Prostate gland (tissue), 2 donors: Measurements from ENCODE around the gene CPZ.

Experiments
- POLR2A ChIP-seq: fragments of 450-650 bp; IDR thresholded peaks from one replicate; pipeline ENCODE4 v1.6.1; 2016; ENCODE audit warnings: antibody characterized with exemption, mild to moderate bottlenecking
- TF ChIP-seq, protein P1 (sequence below), 4 experiments: fragments of 200-600 bp in 2 of 4; fragments of 450-650 bp in 2 of 4; sonication (generic) in 2 of 4; IDR thresholded peaks; 1 replicate in 3 of 4; 2 replicates in 1 of 4; pipeline ENCODE4 v1.5.1; 2016 to 2019; ENCODE audit warnings: antibody characterized with exemption in 4 of 4, mild to moderate bottlenecking in 2 of 4, moderate library complexity in 2 of 4

DNA sequence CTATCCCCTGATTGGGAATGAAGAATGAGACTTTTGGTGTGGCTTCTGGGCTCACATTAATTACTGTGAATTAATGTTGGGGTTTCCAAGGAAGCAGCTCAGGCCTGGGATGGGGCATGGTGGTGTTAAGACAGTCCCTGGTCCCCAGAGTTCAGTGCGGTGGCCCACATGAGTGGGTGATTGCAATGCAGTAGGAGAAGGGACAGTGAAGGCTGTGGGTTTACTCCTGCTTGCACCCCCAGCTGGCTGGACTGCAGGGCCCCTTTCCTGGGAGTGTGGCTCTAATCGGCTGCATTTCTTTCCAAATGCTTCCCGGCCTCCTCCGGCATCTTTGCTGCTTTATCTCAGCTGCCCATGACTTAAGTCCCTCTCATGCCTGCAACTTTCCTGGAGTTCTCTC is 40.5 kb upstream of the CPZ start:
- TF ChIP-seq, protein P1, sequence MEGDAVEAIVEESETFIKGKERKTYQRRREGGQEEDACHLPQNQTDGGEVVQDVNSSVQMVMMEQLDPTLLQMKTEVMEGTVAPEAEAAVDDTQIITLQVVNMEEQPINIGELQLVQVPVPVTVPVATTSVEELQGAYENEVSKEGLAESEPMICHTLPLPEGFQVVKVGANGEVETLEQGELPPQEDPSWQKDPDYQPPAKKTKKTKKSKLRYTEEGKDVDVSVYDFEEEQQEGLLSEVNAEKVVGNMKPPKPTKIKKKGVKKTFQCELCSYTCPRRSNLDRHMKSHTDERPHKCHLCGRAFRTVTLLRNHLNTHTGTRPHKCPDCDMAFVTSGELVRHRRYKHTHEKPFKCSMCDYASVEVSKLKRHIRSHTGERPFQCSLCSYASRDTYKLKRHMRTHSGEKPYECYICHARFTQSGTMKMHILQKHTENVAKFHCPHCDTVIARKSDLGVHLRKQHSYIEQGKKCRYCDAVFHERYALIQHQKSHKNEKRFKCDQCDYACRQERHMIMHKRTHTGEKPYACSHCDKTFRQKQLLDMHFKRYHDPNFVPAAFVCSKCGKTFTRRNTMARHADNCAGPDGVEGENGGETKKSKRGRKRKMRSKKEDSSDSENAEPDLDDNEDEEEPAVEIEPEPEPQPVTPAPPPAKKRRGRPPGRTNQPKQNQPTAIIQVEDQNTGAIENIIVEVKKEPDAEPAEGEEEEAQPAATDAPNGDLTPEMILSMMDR (IDR thresholded peaks at IDR 0.05) = no peak
- TF ChIP-seq POLR2A = no peak
